ENCODE measurements around the gene ARMC10.

GRCh38 chr7:103130901-103131624 is 56.1 kb downstream of the ARMC10 start:
- TF ChIP-seq POLR2A (IDR thresholded peaks at IDR 0.05): no peak
- TF ChIP-seq CTCF (IDR thresholded peaks at IDR 0.05): no peak

Measured in tibial nerve (tissue), 3 donors.